Aorta (tissue), 5 donors: ENCODE measurements around the gene VEGFD. TPM values are rescaled to one million over a fixed set of nuclear protein-coding genes. Genes with fewer than 3 reads are reported as not detected.
"Not testable (repeated sequence)": the region's sequence is repeated elsewhere in the genome, so short reads cannot be mapped to it uniquely, and the experiment has no call there.

Experiments
- ATAC-seq: fragments of 200-7000 bp; cut with Tn5 transposase; one replicate; pipeline ENCODE4 v1.9.1; 2022; ENCODE audit warnings: moderate library complexity; ENCODE audit not compliant: low FRiP score
- DNase-seq, 2 donors: peaks; one replicate each; pipeline ENCODE4 v3.0.0-alpha.2; 2020
- H3K27ac ChIP-seq, 2 donors: one replicate each; pipeline ENCODE4 v1.5.1; 2013; ENCODE audit warnings: low read length in 2 of 2, mild to moderate bottlenecking in 2 of 2, moderate library complexity in 2 of 2, control low read depth in 1 of 2, inconsistent platforms in 1 of 2, low read depth in 1 of 2
- H3K27me3 ChIP-seq, 2 donors: one replicate each; pipeline ENCODE4 v1.6.1; 2013; ENCODE audit warnings: control low read depth in 1 of 2, low read length in 1 of 2, mild to moderate bottlenecking in 1 of 2, moderate library complexity in 1 of 2; ENCODE audit not compliant: insufficient read depth in 2 of 2, control insufficient read depth in 1 of 2
- H3K36me3 ChIP-seq, 2 donors: one replicate each; pipeline ENCODE4 v1.6.1; 2013; ENCODE audit warnings: control low read depth in 1 of 2, low read length in 1 of 2, mild to moderate bottlenecking in 1 of 2; ENCODE audit not compliant: insufficient read depth in 2 of 2, control insufficient read depth in 1 of 2
- H3K4me1 ChIP-seq, 2 donors: one replicate each; pipeline ENCODE4 v1.6.1; 2013; ENCODE audit warnings: low read length in 2 of 2, control low read depth in 1 of 2, mild to moderate bottlenecking in 1 of 2, moderate library complexity in 1 of 2; ENCODE audit not compliant: insufficient read depth in 2 of 2, control insufficient read depth in 1 of 2
- H3K4me3 ChIP-seq, 2 donors: one replicate each; pipeline ENCODE4 v1.5.1; 2013; ENCODE audit warnings: low read length in 2 of 2, control low read depth in 1 of 2, mild to moderate bottlenecking in 1 of 2
- H3K9me3 ChIP-seq: one replicate; pipeline ENCODE4 v1.6.1; 2013; ENCODE audit warnings: mild to moderate bottlenecking, low read length; ENCODE audit not compliant: control insufficient read depth
- WGBS, 2 donors: extraction: QIAGEN DNeasy Blood & Tissue Kit; methylation state at CpG; one replicate each; pipeline ENCODE4 v1.1.7; 2013; 5-methylcytosine and 5-hydroxymethylcytosine counted together
- intact Hi-C, 2 donors: fragments of 100-400 bp; cut with DNase I; formaldehyde crosslinking; loops; one replicate each; pipeline versions ENCODE4 v1.14.2 to v1.15.0; 2022
- polyA plus RNA-seq, 2 donors: library from polyadenylated mRNA; stranded (reverse); fragments of 200-250 nt; gene quantifications; one replicate each; pipeline ENCODE4 v1.2.3, GENCODE V29; 2013
- total RNA-seq, 2 donors: library from RNA; stranded (reverse); fragmentation: NEBNext Ultra II Directional; extraction: Animal tissue kit (Norgen Biotek cat#: 25700); gene quantifications; one replicate each; pipeline ENCODE4 v1.2.1, GENCODE V29; 2021
- donor health status: healthy with polysubstance abuse.
- donor health status: Bipolar disorder and iron deficiency.
- donor health status: DM: no; HTN: no; CAD: no.
- donor health status: DM: no; HTN: no; CAD: no.
- donor health status: DM: yes; HTN: yes; CAD: no.

VEGFD gene
- total and polyA plus RNA-seq, 4 donors: 0.63 to 4.8 (median 2.8) TPM

- not testable (repeated sequence) for H3K27me3 ChIP-seq, H3K9me3 ChIP-seq, DNase-seq, ATAC-seq, H3K4me3 ChIP-seq, H3K36me3 ChIP-seq, H3K27ac ChIP-seq, H3K4me1 ChIP-seq
- intact Hi-C loops: loop anchor here in 1 of 2 donors (10.0 kb wide), 1 partner anchor 159 kb away; no protein-coding TSS in a partner anchor
- 77 to 78% methylated on average over 3 of the region's 3 CpGs for WGBS, 2 donors
Measured at GRCh38 chrX:15305899-15306298, 78.3 kb downstream of the VEGFD start.

- Histone ChIP-seq H3K36me3 (no peaks in the 10 kb centered on the region), H3K4me1 (no peaks in the 10 kb centered on the region), H3K27ac (no peak overlapping the region), H3K27me3 (no peaks in the 10 kb centered on the region), H3K9me3 (no peaks in the 10 kb centered on the region), H3K4me3 (no peak overlapping the region)
- WGBS, 2 donors: 50 to 51% methylated on average over 4 of the region's 4 CpGs
- ATAC-seq (no peak), DNase-seq (peak in 1 of 2 donors; percentile 76)
- intact Hi-C loops: loop anchor here in 1 of 2 donors (10.0 kb wide), 1 partner anchor 163 kb away; no protein-coding TSS in a partner anchor
Measured at GRCh38 chrX:15301924-15302323, 82.3 kb downstream of the VEGFD start.

DNA sequence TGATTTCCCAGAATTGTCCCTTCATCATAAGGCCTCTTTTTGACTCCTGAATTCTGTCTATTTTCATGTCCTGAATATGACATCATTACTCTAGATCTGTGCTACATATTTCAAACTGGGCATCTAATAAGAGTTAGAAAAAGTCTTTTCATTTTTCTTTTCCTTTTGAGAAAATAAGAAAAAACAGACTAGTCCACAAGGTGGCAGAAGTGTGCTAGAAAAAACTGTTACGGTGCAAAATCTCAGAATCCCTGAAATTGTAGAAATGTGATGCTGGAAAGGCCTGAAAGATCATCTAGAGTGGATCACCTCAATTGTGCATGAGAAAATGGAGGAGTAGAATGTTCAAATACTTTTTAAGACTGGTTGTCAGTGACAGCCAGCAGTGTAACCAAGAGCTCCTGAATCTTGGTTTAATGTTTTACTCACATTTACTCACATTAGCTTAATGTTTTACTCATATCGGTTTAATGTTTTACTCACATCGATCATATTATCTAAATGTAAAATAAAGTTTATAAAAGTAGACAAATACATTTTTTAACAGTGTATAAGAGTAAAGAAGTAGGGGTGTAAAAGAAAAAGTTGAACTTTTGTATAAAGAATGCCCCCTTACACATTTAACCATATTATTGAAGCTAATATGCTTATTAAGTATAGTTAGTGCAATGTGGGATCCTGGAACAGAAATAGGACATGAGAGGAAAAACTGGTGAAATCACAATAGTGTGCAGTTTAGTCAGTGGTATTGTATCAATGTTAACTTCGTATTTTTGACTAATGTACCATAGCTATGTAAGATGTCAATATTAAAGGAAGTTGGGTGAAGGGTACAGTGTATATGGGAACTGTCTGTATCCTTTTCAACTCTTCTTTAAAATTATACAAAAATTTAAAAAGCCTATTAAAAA, 84.0 kb downstream of the VEGFD start:
- no peak for ATAC-seq
- Histone ChIP-seq H3K36me3 (no peaks in the 10 kb centered on the region), H3K9me3 (no peaks in the 10 kb centered on the region), H3K27me3 (no peaks in the 10 kb centered on the region), H3K4me1 (no peaks in the 10 kb centered on the region), H3K27ac (no peak overlapping the region), H3K4me3 (no peak overlapping the region)
- 57 to 63% methylated on average over 4 of the region's 4 CpGs for WGBS, 2 donors
- DNase-seq: no peak
- intact Hi-C loops: loop anchor here in 1 of 2 donors (10.0 kb wide), 1 partner anchor 165 kb away; no protein-coding TSS in a partner anchor

DNA sequence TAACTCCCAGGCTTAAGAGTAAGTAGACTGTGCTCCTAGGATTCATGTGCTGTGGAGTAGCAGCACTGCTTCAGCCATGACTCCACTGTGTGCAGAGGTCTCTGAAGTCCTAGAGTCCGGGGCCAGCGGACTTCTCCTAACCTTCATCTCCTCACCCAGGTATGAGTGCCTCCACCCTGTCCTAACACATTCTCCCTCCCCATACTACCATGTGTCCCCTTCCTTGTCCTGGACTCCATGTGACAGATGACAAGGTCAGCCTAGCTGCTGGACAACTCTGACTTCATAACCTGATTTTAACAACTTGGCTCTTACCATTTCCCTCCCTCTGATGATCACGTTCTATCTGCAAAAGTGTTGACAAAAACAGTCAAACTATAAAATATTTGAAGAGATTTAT, 85.4 kb downstream of the VEGFD start:
- Histone ChIP-seq H3K36me3 (no peaks in the 10 kb centered on the region), H3K27me3 (no peaks in the 10 kb centered on the region), H3K4me1 (no peaks in the 10 kb centered on the region), H3K27ac (no peak overlapping the region), H3K4me3 (no peak overlapping the region), H3K9me3 (no peaks in the 10 kb centered on the region)
- intact Hi-C loops: no loop called here
- ATAC-seq (no peak), DNase-seq (no peak)
- WGBS, 2 donors: 71 to 81% methylated on average over 3 of the region's 3 CpGs

DNA sequence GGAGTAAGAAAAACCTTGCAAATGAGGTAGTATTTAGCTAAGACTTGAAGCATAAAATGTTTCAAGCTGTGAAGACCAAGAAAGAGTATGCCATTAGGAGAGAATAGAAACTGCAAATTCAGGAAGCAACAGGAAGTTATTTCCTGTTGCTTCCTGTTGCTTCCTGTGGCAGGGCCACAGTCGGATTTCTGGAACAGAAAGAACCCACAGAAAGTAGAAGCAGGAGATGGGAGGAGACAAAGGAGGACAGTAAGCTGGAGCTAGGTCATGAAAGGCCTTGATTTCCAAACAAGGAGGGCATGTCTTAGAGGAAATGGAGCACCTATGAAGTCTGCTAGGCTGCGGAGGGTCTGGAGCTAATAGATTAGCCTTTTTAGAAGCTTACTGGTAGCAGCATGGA, 86.0 kb downstream of the VEGFD start:
- intact Hi-C loops: no loop called here
- H3K4me1 ChIP-seq: no peaks in the 10 kb centered on the region
- 41 to 53% methylated on average over 2 of the region's 2 CpGs for WGBS, 2 donors
- H3K27me3 ChIP-seq: no peaks in the 10 kb centered on the region
- DNase-seq: no peak
- H3K27ac ChIP-seq: no peak overlapping the region
- H3K9me3 ChIP-seq: no peaks in the 10 kb centered on the region
- no peaks in the 10 kb centered on the region for H3K36me3 ChIP-seq
- no peak for ATAC-seq
- no peak overlapping the region for H3K4me3 ChIP-seq

Other genes with a start within 250 kb of the VEGFD start
- 1 to 10 TPM; 1.3 to 2.9 TPM for gene ASB9, start 114.3 kb downstream of the VEGFD start, total RNA-seq
- under 1 TPM; 0.25 to 0.84 TPM for gene ASB9, start 114.3 kb downstream of the VEGFD start, polyA plus RNA-seq
- gene ASB11, start 68.8 kb downstream of the VEGFD start, total RNA-seq: not detected
- not detected for gene ASB11, start 68.8 kb downstream of the VEGFD start, polyA plus RNA-seq
- 10 to 100 TPM; 13.9 to 20.4 TPM for gene PIGA, start 48.9 kb downstream of the VEGFD start, total RNA-seq
- 1 to 10 TPM; 5.4 to 7.1 TPM for gene PIGA, start 48.9 kb downstream of the VEGFD start, polyA plus RNA-seq
- gene PIR, start 108.9 kb upstream of the VEGFD start, total RNA-seq: 10 to 100 TPM; 11.5 to 26.3 TPM
- 10 to 100 TPM; 19.9 to 20.4 TPM for gene PIR, start 108.9 kb upstream of the VEGFD start, polyA plus RNA-seq
- gene BMX, start 116.4 kb upstream of the VEGFD start, total RNA-seq: 1 to 10 TPM; 3.7 to 3.8 TPM
- gene BMX, start 116.4 kb upstream of the VEGFD start, polyA plus RNA-seq: 10 to 100 TPM in 1 of 2 donors, 1 to 10 TPM in 1; 5.3 to 10.1 TPM
- under 1 TPM in 1 of 2 donors, not detected in 1; 0.88 TPM for gene ACE2, start 216.5 kb upstream of the VEGFD start, total RNA-seq
- 10 to 100 TPM in 1 of 2 donors, not detected in 1; 13.3 TPM for gene ACE2, start 216.5 kb upstream of the VEGFD start, polyA plus RNA-seq